GM12891 (cell line): Measurements from ENCODE around the gene PHF14.

Experiments
- POLR2A ChIP-seq: IDR thresholded peaks from 2 replicates; pipeline ENCODE4 v1.6.1; 2011; ENCODE audit warnings: low read depth, low read length, control low read depth
- POLR2AphosphoS5 ChIP-seq: IDR thresholded peaks from 2 replicates; pipeline ENCODE4 v1.6.1; 2011; ENCODE audit warnings: low read depth, low read length, control low read depth
- TAF1 ChIP-seq: IDR thresholded peaks from 2 replicates; pipeline ENCODE4 v1.6.1; 2011; ENCODE audit warnings: low read depth, low read length, control low read depth

GRCh38 chr7:11161499-11161898 lies 187.8 kb downstream of the PHF14 start:
- TF ChIP-seq POLR2AphosphoS5 (no peak), POLR2A (no peak), TAF1 (no peak)
